ENCODE data around the gene USP54. TPM values are rescaled to one million over a fixed set of nuclear protein-coding genes. Genes with fewer than 3 reads are reported as not detected.

USP54 gene
- total RNA-seq, 2 experiments from 2014 or later = 2.7 to 3.2 TPM

GRCh38 chr10:73561192-73561591 lies 29.9 kb downstream of the USP54 start:
- Mint-ChIP-seq H3K36me3 (ENCODE audit: low read depth) (no peaks in the 10 kb centered on the region), H3K27me3 (no peaks in the 10 kb centered on the region), H3K27ac (no peak overlapping the region), H3K4me3 (no peak overlapping the region), H3K9me3 (no peaks in the 10 kb centered on the region), H3K4me1 (ENCODE audit: low read depth) (no peaks in the 10 kb centered on the region)
- H3K27me3 ChIP-seq (ENCODE audit: control insufficient read depth in 1 of 2, insufficient read depth in 2 of 2, low read length in 2 of 2) = no peaks in the 10 kb centered on the region
- H3K9me3 ChIP-seq (ENCODE audit: control insufficient read depth in 1 of 2, insufficient read depth in 1 of 2, low read length in 2 of 2) = no peaks in the 10 kb centered on the region
- H3K4me3 ChIP-seq (ENCODE audit: low read length) = no peak overlapping the region
- ATAC-seq (ENCODE audit: poor library complexity) (no peak), DNase-seq (no peak)
- TF ChIP-seq CTCF (IDR thresholded peaks at IDR 0.05) = no peak
- no peaks in the 10 kb centered on the region for H3K36me3 ChIP-seq (ENCODE audit: insufficient read depth, low read length)
- ChIA-PET POLR2A (no interaction called here), CTCF (no interaction called here)
- no peaks in the 10 kb centered on the region for H3K4me1 ChIP-seq (ENCODE audit: insufficient read depth, low read length)
- no peak overlapping the region for H3K27ac ChIP-seq (ENCODE audit: low read depth in 1 of 2, low read length in 2 of 2)
- intact Hi-C loops (cut with DNase I, micrococcal nuclease) = no loop called here

- ATAC-seq (ENCODE audit: poor library complexity) = no peak
- H3K27me3 Mint-ChIP-seq = no peaks in the 10 kb centered on the region
- H3K27ac Mint-ChIP-seq = no peak overlapping the region
- no peaks in the 10 kb centered on the region for H3K4me1 Mint-ChIP-seq (ENCODE audit: low read depth)
- no peak for TF ChIP-seq CTCF (IDR thresholded peaks at IDR 0.05)
- no peak overlapping the region for H3K4me3 ChIP-seq (ENCODE audit: low read length)
- no peaks in the 10 kb centered on the region for H3K36me3 Mint-ChIP-seq (ENCODE audit: low read depth)
- H3K4me3 Mint-ChIP-seq = no peak overlapping the region
- ChIA-PET CTCF (interaction anchor here (0.6 to 0.7 kb wide), 2 partner anchors 741 to 1802 kb away, joined by 3 read pairs; no protein-coding TSS in a partner anchor), POLR2A (no interaction called here)
- intact Hi-C loops (cut with DNase I, micrococcal nuclease) = no loop called here
- H3K27ac ChIP-seq (ENCODE audit: low read depth in 1 of 2, low read length in 2 of 2) = no peak overlapping the region
- H3K4me1 ChIP-seq (ENCODE audit: insufficient read depth, low read length) = no peaks in the 10 kb centered on the region
- H3K9me3 ChIP-seq (ENCODE audit: control insufficient read depth in 1 of 2, insufficient read depth in 1 of 2, low read length in 2 of 2) = no peaks in the 10 kb centered on the region
- H3K27me3 ChIP-seq (ENCODE audit: control insufficient read depth in 1 of 2, insufficient read depth in 2 of 2, low read length in 2 of 2) = no peaks in the 10 kb centered on the region
- no peak for DNase-seq
- no peaks in the 10 kb centered on the region for H3K9me3 Mint-ChIP-seq
- no peaks in the 10 kb centered on the region for H3K36me3 ChIP-seq (ENCODE audit: insufficient read depth, low read length)
These were observed 31.6 kb downstream of the USP54 start for GRCh38 chr10:73559590-73559989.

DNA sequence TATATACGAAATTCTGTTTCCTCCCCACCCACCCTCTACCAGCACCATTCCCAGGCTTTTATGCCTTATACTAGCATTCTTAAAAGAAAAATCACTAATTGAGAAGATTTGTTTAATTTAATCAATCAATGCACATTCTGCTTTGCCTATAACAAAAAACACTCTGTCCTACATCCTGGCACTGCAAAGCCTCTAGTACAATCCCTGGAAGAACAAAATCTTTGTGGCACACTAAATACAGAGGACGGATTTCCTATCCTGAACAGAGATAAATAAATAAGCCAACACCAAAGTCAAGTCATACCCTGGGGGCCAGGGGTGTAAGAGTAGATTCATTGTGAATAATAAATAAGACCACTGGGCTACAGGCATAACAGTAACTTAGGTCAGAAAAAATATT lies 34.3 kb downstream of the USP54 start:
- DNase-seq = no peak
- Mint-ChIP-seq H3K4me3 (no peak overlapping the region), H3K27me3 (no peaks in the 10 kb centered on the region), H3K9me3 (no peaks in the 10 kb centered on the region), H3K4me1 (ENCODE audit: low read depth) (no peaks in the 10 kb centered on the region), H3K36me3 (ENCODE audit: low read depth) (no peaks in the 10 kb centered on the region), H3K27ac (no peak overlapping the region)
- intact Hi-C loops (cut with DNase I, micrococcal nuclease) = no loop called here
- POLR2A ChIA-PET = no interaction called here
- no peaks in the 10 kb centered on the region for H3K36me3 ChIP-seq (ENCODE audit: insufficient read depth, low read length)
- no peaks in the 10 kb centered on the region for H3K27me3 ChIP-seq (ENCODE audit: control insufficient read depth in 1 of 2, insufficient read depth in 2 of 2, low read length in 2 of 2)
- H3K4me1 ChIP-seq (ENCODE audit: insufficient read depth, low read length) = no peaks in the 10 kb centered on the region
- ATAC-seq (ENCODE audit: poor library complexity) = no peak
- TF ChIP-seq CTCF (IDR thresholded peaks at IDR 0.05) = no peak
- H3K9me3 ChIP-seq (ENCODE audit: control insufficient read depth in 1 of 2, insufficient read depth in 1 of 2, low read length in 2 of 2) = no peaks in the 10 kb centered on the region
- no peak overlapping the region for H3K27ac ChIP-seq (ENCODE audit: low read depth in 1 of 2, low read length in 2 of 2)
- CTCF ChIA-PET = no interaction called here
- no peak overlapping the region for H3K4me3 ChIP-seq (ENCODE audit: low read length)
